22Rv1 (cell line): ENCODE data around the gene OCLN.
"Not testable (repeated sequence)": the region's sequence is repeated elsewhere in the genome, so short reads cannot be mapped to it uniquely, and the experiment has no call there.

Source experiments
- CTCF ChIP-seq: fragments of 450-650 bp; IDR thresholded peaks from 2 replicates; pipeline ENCODE4 v1.5.1; 2017; ENCODE audit warnings: mild to moderate bottlenecking
- ZFX ChIP-seq: fragments of 450-650 bp; IDR thresholded peaks from 2 replicates; pipeline ENCODE4 v1.6.1; 2017; ENCODE audit warnings: antibody characterized with exemption, borderline replicate concordance

DNA sequence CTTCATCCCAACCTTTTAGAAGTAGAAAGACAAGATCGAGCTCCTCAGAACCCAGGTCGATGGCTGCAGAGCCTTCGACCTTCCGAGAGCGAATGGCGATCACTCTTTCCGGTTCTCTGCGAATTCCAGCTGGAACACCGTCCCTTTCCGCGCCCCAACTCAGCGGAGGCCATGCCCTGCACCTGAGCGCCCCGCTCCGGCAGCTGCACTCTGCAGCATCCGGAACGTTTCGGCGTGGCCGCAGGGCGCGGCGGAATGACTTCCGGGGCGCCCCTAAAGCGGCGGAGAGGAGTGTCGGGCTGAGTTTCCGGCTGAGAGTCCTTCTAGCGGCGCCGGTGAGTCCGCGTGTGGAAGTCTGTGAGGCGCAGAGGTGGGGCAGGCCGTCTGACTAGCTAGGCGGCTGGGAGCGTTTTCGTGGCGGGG, 67.3 kb downstream of the OCLN start, which contains the start of gene GTF2H2C:
- TF ChIP-seq CTCF, ZFX: not testable (repeated sequence)
